Esophagus squamous epithelium (tissue), 5 donors: Measurements from ENCODE around the gene AFF3. TPM values are rescaled to one million over a fixed set of nuclear protein-coding genes. Genes with fewer than 3 reads are reported as not detected.

Experiments used
- DNase-seq: peaks from one replicate; lab custom pipeline; 2025; lab: John Stamatoyannopoulos, UW
- H3K27ac ChIP-seq, 4 donors: fragments of 200-600 bp; sonication (generic); one replicate each; pipeline ENCODE4 v1.5.1; 2016 to 2019; ENCODE audit warnings: mild to moderate bottlenecking in 1 of 4
- H3K27me3 ChIP-seq, 4 donors: fragments of 200-600 bp; sonication (generic); 1 replicate in 3 of 4; 2 replicates in 1 of 4; pipeline versions ENCODE4 v1.5.1 to v1.6.0; 2017 to 2021; ENCODE audit warnings: antibody characterized with exemption in 1 of 4
- H3K36me3 ChIP-seq, 3 donors: fragments of 200-600 bp; sonication (generic); one replicate each; pipeline ENCODE4 v1.5.1; 2016 to 2019
- H3K4me1 ChIP-seq, 3 donors: fragments of 200-600 bp; sonication (generic); one replicate each; pipeline ENCODE4 v1.5.1; 2017 to 2019
- H3K4me3 ChIP-seq, 4 donors: fragments of 200-600 bp; sonication (generic); 1 replicate in 3 of 4; 2 replicates in 1 of 4; pipeline ENCODE4 v1.5.1; 2016 to 2019; ENCODE audit warnings: mild to moderate bottlenecking in 2 of 4, moderate library complexity in 1 of 4
- H3K9me3 ChIP-seq, 3 donors: fragments of 200-600 bp; sonication (generic); one replicate each; pipeline ENCODE4 v1.5.1; 2016 to 2019
- CTCF ChIP-seq, 6 experiments: fragments of 450-650 bp in 4 of 6; fragments of 200-600 bp in 2 of 6; sonication (generic) in 2 of 6; IDR thresholded peaks; one replicate each; pipeline ENCODE4 v1.5.1; 2016 to 2019; ENCODE audit warnings: antibody characterized with exemption in 6 of 6, mild to moderate bottlenecking in 4 of 6, moderate library complexity in 4 of 6
- POLR2A ChIP-seq, 4 donors: fragments of 450-650 bp; IDR thresholded peaks; one replicate each; pipeline ENCODE4 v1.6.1; 2017; ENCODE audit warnings: antibody characterized with exemption in 4 of 4, mild to moderate bottlenecking in 4 of 4, moderate library complexity in 3 of 4
- WGBS, 2 donors: methylation state at CpG; one replicate each; pipeline ENCODE4 v1.1.5; 2018; 5-methylcytosine and 5-hydroxymethylcytosine counted together
- intact Hi-C: fragments of 100-400 bp; cut with DNase I; formaldehyde crosslinking; loops from one replicate; pipeline ENCODE4 v1.15.0; 2022
- total RNA-seq, 4 donors: library from RNA; depleted of rRNA; stranded (reverse); fragments of >200 nt; gene quantifications; one replicate each; pipeline ENCODE4 v1.1.0, GENCODE V29; 2016
- donor health status: DM: yes; HTN: yes; CAD: no.

The AFF3 gene
- total RNA-seq, 4 donors from 2014 or later = 1.2 to 9.7 (median 3.8) TPM

DNA sequence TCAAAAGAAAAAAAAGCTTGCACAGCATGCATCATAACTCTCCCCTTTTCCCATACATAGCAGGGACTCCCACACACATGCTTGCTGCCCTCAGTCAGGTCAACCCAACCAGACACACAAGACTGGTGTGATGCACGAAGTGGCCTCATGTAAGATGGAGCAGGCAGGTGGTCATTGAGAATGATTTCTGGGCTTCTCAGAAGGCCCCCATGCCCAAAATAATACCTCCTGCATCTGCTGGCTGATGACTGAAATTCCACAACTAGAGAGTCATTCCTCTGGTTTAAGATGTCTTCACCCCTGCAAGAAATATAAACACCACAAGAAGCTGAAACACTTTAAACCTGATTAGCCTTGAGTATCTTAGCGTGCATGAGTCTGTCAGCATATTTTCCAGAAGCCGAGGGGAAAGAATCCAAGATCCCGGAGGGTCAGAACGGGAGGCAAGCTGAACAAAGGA, 131.1 kb downstream of the AFF3 start:
- Histone ChIP-seq H3K9me3 (no peaks in the 10 kb centered on the region), H3K4me1 (peaks cover 0 to 7% (median 2%) of the 10 kb centered on the region in 3 donors), H3K36me3 (peaks cover 0 to 8% (median 0%) of the 10 kb centered on the region in 3 donors), H3K27me3 (peaks cover 0 to 3% (median 0%) of the 10 kb centered on the region in 4 donors), H3K27ac (no peak overlapping the region), H3K4me3 (no peak overlapping the region)
- intact Hi-C loops = no loop called here
- no peak for TF ChIP-seq POLR2A (IDR thresholded peaks at IDR 0.05)
- no peak for TF ChIP-seq CTCF (IDR thresholded peaks at IDR 0.05)
- WGBS, 2 donors = 55 to 56% methylated on average over 5 of the region's 5 CpGs
- DNase-seq = no peak

DNA sequence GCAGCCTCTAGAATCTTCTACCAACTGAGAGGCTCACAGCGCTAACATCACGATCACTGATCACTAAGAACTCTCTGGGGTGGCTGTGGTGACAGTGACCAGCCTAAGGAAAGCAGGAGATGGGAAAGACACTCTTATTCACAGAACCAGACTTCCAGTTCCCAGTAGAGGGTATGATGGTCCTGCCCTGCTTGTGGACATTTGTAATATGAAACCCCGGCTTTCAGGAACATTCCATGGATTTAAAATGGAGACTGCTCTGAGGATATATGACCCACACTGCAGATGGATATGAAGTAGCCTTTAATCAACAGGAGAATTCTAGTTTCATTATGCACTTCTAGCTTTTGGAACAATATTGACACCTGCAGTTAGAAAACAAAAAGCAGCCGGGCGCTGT, 131.8 kb downstream of the AFF3 start:
- no peak for TF ChIP-seq POLR2A (IDR thresholded peaks at IDR 0.05)
- no peak for TF ChIP-seq CTCF (IDR thresholded peaks at IDR 0.05)
- H3K27me3 ChIP-seq = peaks cover 0 to 3% (median 0%) of the 10 kb centered on the region in 4 donors

GRCh38 chr2:100009743-100010142, 132.6 kb downstream of the AFF3 start:
- no peak overlapping the region for H3K27ac ChIP-seq
- no peaks in the 10 kb centered on the region for H3K9me3 ChIP-seq
- TF ChIP-seq POLR2A (IDR thresholded peaks at IDR 0.05) (no peak), CTCF (IDR thresholded peaks at IDR 0.05) (no peak)
- no peak for DNase-seq
- H3K27me3 ChIP-seq = peaks cover 0 to 3% (median 0%) of the 10 kb centered on the region in 4 donors
- H3K4me3 ChIP-seq = no peak overlapping the region
- peaks cover 0 to 7% (median 2%) of the 10 kb centered on the region in 3 donors for H3K4me1 ChIP-seq
- WGBS, 2 donors = 68 to 72% methylated on average over 5 to 6 of the region's 6 CpGs
- H3K36me3 ChIP-seq = peaks cover 0 to 8% (median 0%) of the 10 kb centered on the region in 3 donors
- intact Hi-C loops = no loop called here

More for the DNA sequence above, 131.8 kb downstream of the AFF3 start:
- Histone ChIP-seq H3K4me1 (peaks cover 0 to 7% (median 2%) of the 10 kb centered on the region in 3 donors), H3K9me3 (no peaks in the 10 kb centered on the region), H3K27ac (no peak overlapping the region), H3K36me3 (peaks cover 0 to 8% (median 0%) of the 10 kb centered on the region in 3 donors), H3K4me3 (no peak overlapping the region)
- DNase-seq = no peak
- 86 to 92% methylated on average over 3 to 5 of the region's 5 CpGs for WGBS, 2 donors
- intact Hi-C loops = no loop called here

DNA sequence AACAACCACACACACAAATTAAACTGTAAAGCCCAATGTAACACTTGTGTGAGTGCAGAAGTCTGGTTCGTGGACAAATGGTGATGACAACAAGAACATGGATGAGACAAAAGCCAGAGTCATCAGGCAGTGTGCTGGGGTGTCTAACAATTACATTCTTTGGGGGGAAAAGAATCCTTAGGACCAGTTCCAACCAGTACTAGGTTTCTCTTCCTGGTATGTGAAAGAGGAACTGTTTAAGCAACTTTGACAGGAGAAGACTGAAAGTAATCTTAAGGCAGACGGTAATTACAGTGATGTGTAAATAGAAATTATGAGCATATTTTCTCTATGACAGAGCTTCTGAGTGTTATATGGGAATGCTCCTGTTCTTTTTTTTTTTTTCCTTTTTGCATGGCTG, 133.4 kb downstream of the AFF3 start:
- H3K27ac ChIP-seq = no peak overlapping the region
- DNase-seq = no peak
- H3K36me3 ChIP-seq = peaks cover 0 to 8% (median 0%) of the 10 kb centered on the region in 3 donors
- H3K4me3 ChIP-seq = no peak overlapping the region
- intact Hi-C loops = no loop called here
- WGBS, 2 donors = 40 to 41% methylated on average over 2 of the region's 2 CpGs
- H3K9me3 ChIP-seq = no peaks in the 10 kb centered on the region
- peaks cover 0 to 3% (median 0%) of the 10 kb centered on the region in 4 donors for H3K27me3 ChIP-seq
- peaks cover 0 to 7% (median 2%) of the 10 kb centered on the region in 3 donors for H3K4me1 ChIP-seq
- TF ChIP-seq CTCF (IDR thresholded peaks at IDR 0.05) = no peak
- no peak for TF ChIP-seq POLR2A (IDR thresholded peaks at IDR 0.05)

- no peaks in the 10 kb centered on the region for H3K9me3 ChIP-seq
- no peak overlapping the region for H3K4me3 ChIP-seq
- peaks cover 0 to 8% (median 0%) of the 10 kb centered on the region in 3 donors for H3K36me3 ChIP-seq
- no peak overlapping the region for H3K27ac ChIP-seq
- peaks cover 0 to 3% (median 0%) of the 10 kb centered on the region in 4 donors for H3K27me3 ChIP-seq
- DNase-seq = no peak
- WGBS, 2 donors = 88 to 94% methylated on average over 5 to 6 of the region's 12 CpGs
- intact Hi-C loops = no loop called here
- peaks cover 0 to 7% (median 2%) of the 10 kb centered on the region in 3 donors for H3K4me1 ChIP-seq
- TF ChIP-seq POLR2A (IDR thresholded peaks at IDR 0.05) (no peak), CTCF (IDR thresholded peaks at IDR 0.05) (no peak)
Observed at GRCh38 chr2:100006516-100006915, 135.9 kb downstream of the AFF3 start.
